ENCODE results near the gene CNNM4. TPM values are rescaled to one million over a fixed set of nuclear protein-coding genes. Genes with fewer than 3 reads are reported as not detected.
A peak's percentile ranks its signal among the peaks of the same experiment; 100 is the strongest.

The CNNM4 gene
- total and polyA plus RNA-seq, 2 of the 4 experiments (the other 2 are of a cell fraction): 2.0 to 4.1 TPM

GRCh38 chr2:96800061-96801004 lies 39.6 kb downstream of the CNNM4 start:
- 90% methylated on average over 5 of the region's 27 CpGs; no CpG with 5 or more reads in 1 of the 2 experiments for WGBS, 2 experiments (ENCODE audit: extremely low coverage in 2 of 2, insufficient read length in 1 of 2)
- Histone ChIP-seq H3K79me1 (ENCODE audit: low read depth in 1 of 2, low read length in 2 of 2) (no peaks in the 10 kb centered on the region), H4K8ac (ENCODE audit: low read depth in 2 of 2, low read length in 2 of 2) (0 out of 4 replicates have a peak overlapping the region, but pooled peaks of 1 of the 2 experiments have one; percentile 11), H2AK9ac (replicated peaks; ENCODE audit: low read depth, low read length, poor library complexity) (peak overlapping the region; percentile 91), H2BK20ac (ENCODE audit: low read depth, low read length) (no peak overlapping the region), H3K27me3 (ENCODE audit: control insufficient read depth, insufficient read depth, low read length) (no peaks in the 10 kb centered on the region), H2BK15ac (ENCODE audit: low read depth, low read length) (no peak overlapping the region), H3K14ac (replicated peaks; ENCODE audit: low read depth, low read length) (no peak overlapping the region), H3K4me2 (ENCODE audit: low read depth, low read length) (no peak overlapping the region), H3K56ac (ENCODE audit: extremely low read depth, insufficient read depth, low read length) (no peak overlapping the region), H3K4me3 (ENCODE audit: insufficient read depth, low read depth, low read length) (no peak overlapping the region), H3K9ac (ENCODE audit: low read depth, low read length) (no peak overlapping the region), H3K36me3 (ENCODE audit: control insufficient read depth, insufficient read depth, low read length) (peaks cover 2% of the 10 kb centered on the region), H4K91ac (ENCODE audit: insufficient read depth, low read depth, low read length) (no peak overlapping the region), H4K20me1 (ENCODE audit: insufficient read depth, low read length) (no peaks in the 10 kb centered on the region), H3K18ac (ENCODE audit: low read depth, low read length) (no peak overlapping the region), H2AK5ac (ENCODE audit: low read depth, low read length) (peak overlapping the region; percentile 42; the same call in 1 of the 2 replicates), H3K23ac (ENCODE audit: low read depth, low read length) (no peak overlapping the region), H3K4ac (ENCODE audit: low read depth, low read length) (no peak overlapping the region), H2BK120ac (ENCODE audit: low read depth, low read length) (no peak overlapping the region), H3K9me3 (ENCODE audit: control insufficient read depth, insufficient read depth, low read length) (no peaks in the 10 kb centered on the region), H4K5ac (ENCODE audit: low read depth, low read length) (no peak overlapping the region), H2AFZ (replicated peaks; ENCODE audit: low read length, poor library complexity) (peak overlapping the region; percentile 85), H3K4me1 (ENCODE audit: control insufficient read depth, insufficient read depth, low read length) (no peaks in the 10 kb centered on the region), H2BK5ac (ENCODE audit: low read depth, low read length, poor library complexity, severe bottlenecking) (no peak overlapping the region), H3K27ac (ENCODE audit: insufficient read depth, low read length) (no peak overlapping the region), H3K9me1 (ENCODE audit: insufficient read depth, low read length) (0 out of 2 replicates have a peak, but pooled peaks cover 3% of the 10 kb centered on the region)
- in situ Hi-C loops (cut with MboI; ENCODE audit: low sequenced_read_pairs): no loop called here
- intact Hi-C loops (cut with micrococcal nuclease): loop anchor here (5.0 kb wide), 1 partner anchor 38 kb away; the partner anchor contains the start of gene CNNM4
- no peak for TF ChIP-seq MXI1 (IDR thresholded peaks at IDR 0.05; ENCODE audit: borderline replicate concordance, low read depth, low read length)
- no peak for TF ChIP-seq RFX5 (IDR thresholded peaks at IDR 0.05; ENCODE audit: low read depth, low read length)
- no peak for TF ChIP-seq NFE2L2 (IDR thresholded peaks at IDR 0.05; ENCODE audit: low read depth, low read length)
- TF ChIP-seq FOS (IDR thresholded peaks at IDR 0.05; ENCODE audit: low read depth, low read length): no peak
- TF ChIP-seq RCOR1 (IDR thresholded peaks at IDR 0.05; ENCODE audit: insufficient replicate concordance, low read length): no peak
- no peak for TF ChIP-seq USF2 (IDR thresholded peaks at IDR 0.05; ENCODE audit: low read depth, low read length)
- no peak for TF ChIP-seq ELK1 (IDR thresholded peaks at IDR 0.05; ENCODE audit: borderline replicate concordance, low read depth, low read length)
- no peak for TF ChIP-seq CEBPB (IDR thresholded peaks at IDR 0.05; ENCODE audit: low read depth, low read length)
- CTCF ChIA-PET: interaction anchor here (1.0 kb wide), 1 partner anchor 14 kb away, joined by 3 read pairs; no protein-coding TSS in a partner anchor
- no TSS peak for BruUV-seq (replicated peaks)
- dilution Hi-C loops (cut with HindIII; ENCODE audit: low sequenced_read_pairs, unreplicated experiment): no loop called here
- POLR2A ChIA-PET (ENCODE audit: unreplicated experiment): no interaction called here
- DNase-seq (no peak), ATAC-seq (ENCODE audit: low read depth) (peak; percentile 50)
